Panc1 (cell line): ENCODE measurements around the gene IGFALS. TPM values are rescaled to one million over a fixed set of nuclear protein-coding genes. Genes with fewer than 3 reads are reported as not detected.
"Not testable (repeated sequence)": the region's sequence is repeated elsewhere in the genome, so short reads cannot be mapped to it uniquely, and the experiment has no call there.

Source experiments
- ATAC-seq: fragments of 200-7000 bp; cut with Tn5 transposase; 2 replicates; pipeline ENCODE4 v1.9.1; 2020; ENCODE audit warnings: mild to moderate bottlenecking, moderate library complexity
- BruUV-seq: library from RNA; stranded (reverse); fragments of 400-500 nt; replicated peaks from 2 replicates; lab custom pipeline; 2021; lab: Mats Ljungman, UMichigan
- CTCF ChIA-PET: fragments of 300-600 bp; sonication (Branson Sonifier 250); formaldehyde crosslinking; loops from one replicate; lab custom pipeline; 2022; ENCODE audit warnings: antibody characterized with exemption; lab: Charles Lee
- POLR2A ChIA-PET: fragments of 300-600 bp; sonication (Branson Sonifier 250); formaldehyde crosslinking; loops from one replicate; lab custom pipeline; 2022; ENCODE audit warnings: antibody characterized with exemption; lab: Charles Lee
- DNase-seq: peaks from one replicate; pipeline ENCODE4 v3.0.0-alpha.2; 2010; ENCODE audit warnings: low read depth, low spot score
- H3K27ac ChIP-seq: 2 replicates; pipeline ENCODE4 v1.5.1; 2011; ENCODE audit warnings: mild to moderate bottlenecking, low read length, inconsistent platforms
- H3K27me3 ChIP-seq: fragments of 200-500 bp; sonication (Bioruptor generic); 2 replicates; pipeline ENCODE4 v1.6.0; 2014; ENCODE audit warnings: low read length, inconsistent platforms; ENCODE audit not compliant: control insufficient read depth, insufficient read depth
- H3K36me3 ChIP-seq: fragments of 200-500 bp; sonication (Bioruptor generic); 2 replicates; pipeline ENCODE4 v1.5.1; 2014; ENCODE audit warnings: inconsistent platforms, mild to moderate bottlenecking, low read length, moderate library complexity; ENCODE audit not compliant: control insufficient read depth, insufficient read depth
- H3K4me1 ChIP-seq: 2 replicates; pipeline ENCODE4 v1.5.1; 2011; ENCODE audit warnings: inconsistent platforms, mild to moderate bottlenecking, low read length, moderate library complexity; ENCODE audit not compliant: control insufficient read depth, insufficient read depth
- H3K4me3 ChIP-seq, 2 experiments: 2 replicates each; pipeline ENCODE4 v1.5.1; 2011 to 2012; ENCODE audit warnings: low read depth in 2 of 2, low read length in 2 of 2, mild to moderate bottlenecking in 2 of 2, inconsistent platforms in 1 of 2, moderate library complexity in 1 of 2
- H3K9me3 ChIP-seq: fragments of 200-500 bp; sonication (Bioruptor generic); 2 replicates; pipeline ENCODE4 v1.5.1; 2014; ENCODE audit warnings: low read depth, mild to moderate bottlenecking, inconsistent platforms, low read length, moderate library complexity; ENCODE audit not compliant: control insufficient read depth, insufficient read depth
- POLR2AphosphoS5 ChIP-seq: IDR thresholded peaks from 2 replicates; pipeline ENCODE4 v1.6.1; 2012; ENCODE audit warnings: mild to moderate bottlenecking, low read depth, low read length, moderate library complexity
- REST ChIP-seq, 2 experiments: IDR thresholded peaks; 2 replicates each; pipeline ENCODE4 v1.6.1; 2011 to 2012; ENCODE audit warnings: low read depth in 2 of 2, control low read depth in 1 of 2, low read length in 1 of 2, mild to moderate bottlenecking in 1 of 2, moderate library complexity in 1 of 2; ENCODE audit not compliant: insufficient read depth in 1 of 2
- SIN3A ChIP-seq: IDR thresholded peaks from 2 replicates; pipeline ENCODE4 v1.6.1; 2012; ENCODE audit warnings: low read depth, mild to moderate bottlenecking, low read length, moderate library complexity, borderline replicate concordance; ENCODE audit not compliant: insufficient read depth
- TCF7L2 ChIP-seq: IDR thresholded peaks from 2 replicates; pipeline ENCODE4 v1.6.1; 2011; ENCODE audit warnings: mild to moderate bottlenecking, low read depth, low read length, inconsistent platforms
- in situ Hi-C: cut with HindIII; loops from 2 replicates; pipeline ENCODE4 v1.10.0; 2016; ENCODE audit warnings: low sequenced_read_pairs, low pct_unique_long_range_greater_than_20kb
- intact Hi-C: fragments of 100-400 bp; cut with micrococcal nuclease; formaldehyde crosslinking; loops from one replicate; pipeline ENCODE4 v1.10.0; 2022; ENCODE audit not compliant: unreplicated experiment
- total RNA-seq: library from RNA; stranded (reverse); gene quantifications from one replicate; pipeline ENCODE4 v1.2.1, GENCODE V29; 2021; ENCODE audit not compliant: unreplicated experiment
- TF ChIP-seq, protein P1 (sequence below): fragments of 450-650 bp; IDR thresholded peaks from 2 replicates; pipeline ENCODE4 v1.5.1; 2017; ENCODE audit warnings: mild to moderate bottlenecking

The IGFALS gene
- total RNA-seq, 1 experiment from 2014 or later, result 0.10 TPM

- Histone ChIP-seq H3K9me3 (no peaks in the 10 kb centered on the region), H3K36me3 (no peaks in the 10 kb centered on the region), H3K27ac (no peak overlapping the region), H3K4me1 (peaks cover 3% of the 10 kb centered on the region; the same call in 1 of the 2 replicates), H3K4me3 (no peak overlapping the region), H3K27me3 (no peaks in the 10 kb centered on the region)
- BruUV-seq, result no TSS peak
- TF ChIP-seq TCF7L2 (no peak), POLR2AphosphoS5 (no peak)
- intact Hi-C loops, result no loop called here
- ChIA-PET POLR2A (interaction anchor here (0.7 kb wide), 1 partner anchor 517 kb away, joined by 3 read pairs; no protein-coding TSS in a partner anchor), CTCF (no interaction called here)
- DNase-seq, result no peak
- in situ Hi-C loops, result no loop called here
- ATAC-seq, result no peak
Observed at GRCh38 chr16:1807626-1808025, 14.1 kb upstream of the IGFALS start.

- peaks cover 2% of the 10 kb centered on the region; the same call in 1 of the 2 replicates for H3K9me3 ChIP-seq
- TF ChIP-seq REST (IDR thresholded peaks at IDR 0.05; ENCODE audit: insufficient read depth in 1 of 2, low read depth in 2 of 2, low read length in 1 of 2), result no peak
- TF ChIP-seq SIN3A, result no peak
- TF ChIP-seq, protein P1, sequence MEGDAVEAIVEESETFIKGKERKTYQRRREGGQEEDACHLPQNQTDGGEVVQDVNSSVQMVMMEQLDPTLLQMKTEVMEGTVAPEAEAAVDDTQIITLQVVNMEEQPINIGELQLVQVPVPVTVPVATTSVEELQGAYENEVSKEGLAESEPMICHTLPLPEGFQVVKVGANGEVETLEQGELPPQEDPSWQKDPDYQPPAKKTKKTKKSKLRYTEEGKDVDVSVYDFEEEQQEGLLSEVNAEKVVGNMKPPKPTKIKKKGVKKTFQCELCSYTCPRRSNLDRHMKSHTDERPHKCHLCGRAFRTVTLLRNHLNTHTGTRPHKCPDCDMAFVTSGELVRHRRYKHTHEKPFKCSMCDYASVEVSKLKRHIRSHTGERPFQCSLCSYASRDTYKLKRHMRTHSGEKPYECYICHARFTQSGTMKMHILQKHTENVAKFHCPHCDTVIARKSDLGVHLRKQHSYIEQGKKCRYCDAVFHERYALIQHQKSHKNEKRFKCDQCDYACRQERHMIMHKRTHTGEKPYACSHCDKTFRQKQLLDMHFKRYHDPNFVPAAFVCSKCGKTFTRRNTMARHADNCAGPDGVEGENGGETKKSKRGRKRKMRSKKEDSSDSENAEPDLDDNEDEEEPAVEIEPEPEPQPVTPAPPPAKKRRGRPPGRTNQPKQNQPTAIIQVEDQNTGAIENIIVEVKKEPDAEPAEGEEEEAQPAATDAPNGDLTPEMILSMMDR, result no peak
- TF ChIP-seq TCF7L2, result no peak
- no peak for TF ChIP-seq POLR2AphosphoS5
- no peak for ATAC-seq
- intact Hi-C loops, result no loop called here
- H3K36me3 ChIP-seq, result no peaks in the 10 kb centered on the region
- ChIA-PET CTCF (no interaction called here), POLR2A (no interaction called here)
- H3K4me1 ChIP-seq, result no peaks in the 10 kb centered on the region
- no peak for DNase-seq
- H3K27me3 ChIP-seq, result no peaks in the 10 kb centered on the region
- H3K27ac ChIP-seq, result no peak overlapping the region
- no peak overlapping the region for H3K4me3 ChIP-seq
- BruUV-seq, result no TSS peak
- in situ Hi-C loops, result no loop called here
Observed at GRCh38 chr16:1800701-1801100, 7.2 kb upstream of the IGFALS start.

DNA sequence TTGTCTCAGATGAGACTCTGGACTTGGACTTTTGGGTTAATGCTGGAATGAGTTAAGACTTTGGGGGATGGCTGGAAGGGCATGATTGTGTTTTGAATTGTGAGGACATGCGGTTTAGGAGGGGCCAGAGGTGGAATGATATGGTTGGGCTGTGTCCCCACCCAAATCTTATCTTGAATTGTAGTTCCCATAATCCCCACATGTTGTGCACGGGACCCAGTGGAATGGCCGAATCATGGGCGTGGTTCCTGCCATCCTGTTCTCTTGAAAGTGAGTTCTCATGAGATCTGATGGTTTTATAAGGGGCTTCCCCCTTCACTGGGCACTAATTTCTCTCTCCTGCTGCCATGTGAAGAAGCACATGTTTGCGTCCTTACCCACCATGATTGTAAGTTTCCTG is 5.8 kb upstream of the IGFALS start:
- BruUV-seq, in situ Hi-C loops, H3K9me3 ChIP-seq, ATAC-seq, H3K4me1 ChIP-seq, intact Hi-C loops, H3K27me3 ChIP-seq, POLR2A ChIA-PET, CTCF ChIA-PET, H3K36me3 ChIP-seq, DNase-seq, H3K27ac ChIP-seq, H3K4me3 ChIP-seq: not testable (repeated sequence)
